Measurements from ENCODE around the gene PPM1E. TPM values are rescaled to one million over a fixed set of nuclear protein-coding genes. Genes with fewer than 3 reads are reported as not detected.
"Not testable (repeated sequence)": the region's sequence is repeated elsewhere in the genome, so short reads cannot be mapped to it uniquely, and the experiment has no call there.

Gene PPM1E
- total RNA-seq, 3 donors from 2014 or later, result under 0.01 to 0.44 (median 0.16) TPM

- H3K9me3 ChIP-seq, result no peaks in the 10 kb centered on the region
- H3K27me3 ChIP-seq, result no peaks in the 10 kb centered on the region
- no peak for TF ChIP-seq CTCF (IDR thresholded peaks at IDR 0.05)
- TF ChIP-seq POLR2AphosphoS5 (IDR thresholded peaks at IDR 0.05), result no peak
- TF ChIP-seq POLR2A (IDR thresholded peaks at IDR 0.05), result no peak
- intact Hi-C loops (cut with DNase I; ENCODE audit: low total_unique reads), result no loop called here
- no peak overlapping the region for H3K4me3 ChIP-seq
- DNase-seq (ENCODE audit: low spot score in 2 of 2), result no peak
- no peak overlapping the region for H3K27ac ChIP-seq
- H3K4me1 ChIP-seq, result no peaks in the 10 kb centered on the region
- no peaks in the 10 kb centered on the region for H3K36me3 ChIP-seq
Observed at GRCh38 chr17:58786586-58787295, 31.1 kb downstream of the PPM1E start.

- intact Hi-C loops (cut with DNase I; ENCODE audit: low total_unique reads), result no loop called here
- no peak overlapping the region for H3K4me3 ChIP-seq
- H3K4me1 ChIP-seq, result no peaks in the 10 kb centered on the region
- no peaks in the 10 kb centered on the region for H3K9me3 ChIP-seq
- H3K27ac ChIP-seq, result no peak overlapping the region
- no peak for TF ChIP-seq POLR2A (IDR thresholded peaks at IDR 0.05)
- TF ChIP-seq CTCF (IDR thresholded peaks at IDR 0.05), result no peak
- TF ChIP-seq POLR2AphosphoS5 (IDR thresholded peaks at IDR 0.05), result no peak
- no peak for DNase-seq (ENCODE audit: low spot score in 2 of 2)
- H3K36me3 ChIP-seq, result no peaks in the 10 kb centered on the region
- no peaks in the 10 kb centered on the region for H3K27me3 ChIP-seq
Observed at GRCh38 chr17:58788199-58788598, 32.5 kb downstream of the PPM1E start.

GRCh38 chr17:58789160-58789559 lies 33.5 kb downstream of the PPM1E start:
- Histone ChIP-seq H3K9me3 (no peaks in the 10 kb centered on the region), H3K27ac (no peak overlapping the region), H3K36me3 (no peaks in the 10 kb centered on the region), H3K4me1 (no peaks in the 10 kb centered on the region), H3K4me3 (no peak overlapping the region), H3K27me3 (no peaks in the 10 kb centered on the region)
- intact Hi-C loops (cut with DNase I; ENCODE audit: low total_unique reads), result no loop called here
- no peak for DNase-seq (ENCODE audit: low spot score in 2 of 2)
- TF ChIP-seq POLR2AphosphoS5 (IDR thresholded peaks at IDR 0.05) (no peak), POLR2A (IDR thresholded peaks at IDR 0.05) (no peak), CTCF (IDR thresholded peaks at IDR 0.05) (no peak)

GRCh38 chr17:58789831-58790230 lies 34.2 kb downstream of the PPM1E start:
- Histone ChIP-seq H3K27me3 (no peaks in the 10 kb centered on the region), H3K27ac (no peak overlapping the region), H3K4me1 (no peaks in the 10 kb centered on the region), H3K9me3 (no peaks in the 10 kb centered on the region), H3K4me3 (no peak overlapping the region), H3K36me3 (no peaks in the 10 kb centered on the region)
- DNase-seq (ENCODE audit: low spot score in 2 of 2), result no peak
- TF ChIP-seq POLR2AphosphoS5 (IDR thresholded peaks at IDR 0.05), result no peak
- no peak for TF ChIP-seq POLR2A (IDR thresholded peaks at IDR 0.05)
- TF ChIP-seq CTCF (IDR thresholded peaks at IDR 0.05), result no peak
- intact Hi-C loops (cut with DNase I; ENCODE audit: low total_unique reads), result no loop called here

- intact Hi-C loops (cut with DNase I; ENCODE audit: low total_unique reads); H3K4me1 ChIP-seq; H3K36me3 ChIP-seq; H3K27ac ChIP-seq; H3K27me3 ChIP-seq; H3K9me3 ChIP-seq; DNase-seq (ENCODE audit: low spot score in 2 of 2); H3K4me3 ChIP-seq: not testable (repeated sequence)
Observed at GRCh38 chr17:58794508-58794907, 38.9 kb downstream of the PPM1E start.

Data from breast epithelium (tissue), 4 donors.